Heart left ventricle (tissue), 13 donors: ENCODE data around the gene ST3GAL4.

Experiments used
- POLR2A ChIP-seq, 2 donors: fragments of 450-650 bp; IDR thresholded peaks; one replicate each; pipeline ENCODE4 v1.6.1; 2017; ENCODE audit warnings: antibody characterized with exemption in 2 of 2, mild to moderate bottlenecking in 2 of 2, moderate library complexity in 2 of 2
- TF ChIP-seq, protein P1 (sequence below), 12 donors: fragments of 200-600 bp; sonication (generic) in 4 of 12; IDR thresholded peaks; one replicate each; pipeline versions ENCODE4 v1.5.0 to v1.8.0; 2018 to 2022; ENCODE audit warnings: antibody characterized with exemption in 12 of 12, mild to moderate bottlenecking in 5 of 12
- donor health status: ischemic (EF 13 %, LVEDD 7.1; RV severe dilation, severe dysfunction).
- donor health status: DM: no; HTN: yes; CAD: no.
- donor health status: DM: no; HTN: no; CAD: no.
- donor health status: ischemic (EF 25% LVEDD 6.9; RV normal size, moderate dysfunction).
- donor health status: ischemic (EF 25% LVEDD 5.7; RV mildly dilated, moderate dysfunction).
- donor health status: ischemic (EF 35%, LVEDD 5.7; RV mildly dilated, moderate dysfunction).
- donor health status: nonischemic (EF 11% LVEDD 7.7; RV severe dilation, severe dysfunction).
- donor health status: DM: yes; HTN: yes; CAD: no.
- donor health status: PGD.
- donor health status: ischemic (EF 29% LVEDD 5.4; RV normal size, mild dysfunction).
- donor health status: nonischemic (EF 23%, LVEDD 6.1; RV moderate dilation, normal function).

- TF ChIP-seq POLR2A (IDR thresholded peaks at IDR 0.05), result no peak
- TF ChIP-seq, protein P1, sequence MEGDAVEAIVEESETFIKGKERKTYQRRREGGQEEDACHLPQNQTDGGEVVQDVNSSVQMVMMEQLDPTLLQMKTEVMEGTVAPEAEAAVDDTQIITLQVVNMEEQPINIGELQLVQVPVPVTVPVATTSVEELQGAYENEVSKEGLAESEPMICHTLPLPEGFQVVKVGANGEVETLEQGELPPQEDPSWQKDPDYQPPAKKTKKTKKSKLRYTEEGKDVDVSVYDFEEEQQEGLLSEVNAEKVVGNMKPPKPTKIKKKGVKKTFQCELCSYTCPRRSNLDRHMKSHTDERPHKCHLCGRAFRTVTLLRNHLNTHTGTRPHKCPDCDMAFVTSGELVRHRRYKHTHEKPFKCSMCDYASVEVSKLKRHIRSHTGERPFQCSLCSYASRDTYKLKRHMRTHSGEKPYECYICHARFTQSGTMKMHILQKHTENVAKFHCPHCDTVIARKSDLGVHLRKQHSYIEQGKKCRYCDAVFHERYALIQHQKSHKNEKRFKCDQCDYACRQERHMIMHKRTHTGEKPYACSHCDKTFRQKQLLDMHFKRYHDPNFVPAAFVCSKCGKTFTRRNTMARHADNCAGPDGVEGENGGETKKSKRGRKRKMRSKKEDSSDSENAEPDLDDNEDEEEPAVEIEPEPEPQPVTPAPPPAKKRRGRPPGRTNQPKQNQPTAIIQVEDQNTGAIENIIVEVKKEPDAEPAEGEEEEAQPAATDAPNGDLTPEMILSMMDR (IDR thresholded peaks at IDR 0.05), result no peak
Observed at GRCh38 chr11:126456089-126456488, 100.6 kb downstream of the ST3GAL4 start.
